Measurements from ENCODE around the gene FCN3.

Gene FCN3

GRCh38 chr1:27380224-27380623 is 5.6 kb upstream of the FCN3 start:
- DNase-seq (ENCODE audit: low spot score) = no peak

GRCh38 chr1:27379564-27380122 is 5.0 kb upstream of the FCN3 start:
- DNase-seq (ENCODE audit: low spot score) = no peak

- DNase-seq (ENCODE audit: low spot score) = no peak
These were observed 3.3 kb upstream of the FCN3 start for GRCh38 chr1:27377760-27378495.

- no peak for DNase-seq (ENCODE audit: low spot score)
These were observed 1.6 kb downstream of the FCN3 start for GRCh38 chr1:27372808-27373690.

- DNase-seq (ENCODE audit: low spot score) = no peak
These were observed 2.4 kb downstream of the FCN3 start for GRCh38 chr1:27372022-27372807.

- no peak for DNase-seq (ENCODE audit: low spot score)
These were observed 5.6 kb downstream of the FCN3 start for GRCh38 chr1:27368869-27369582.

- no peak for DNase-seq (ENCODE audit: low spot score)
These were observed 7.4 kb downstream of the FCN3 start for GRCh38 chr1:27367160-27367650.

- DNase-seq (ENCODE audit: low spot score) = peak; percentile 72
These were observed 8.0 kb downstream of the FCN3 start, which contains the start of gene MAP3K6 for GRCh38 chr1:27366411-27367159. Gene MAP3K6, minus strand, starts transcription at chr1:27366961. Its CDS starts 364 bp downstream, at chr1:27366597.

GRCh38 chr1:27366113-27366410 is 8.6 kb downstream of the FCN3 start:
- DNase-seq (ENCODE audit: low spot score) = peak; percentile 51

- DNase-seq (ENCODE audit: low spot score) = peak; percentile 87
These were observed 9.1 kb downstream of the FCN3 start for GRCh38 chr1:27365372-27366112.

- no peak for DNase-seq (ENCODE audit: low spot score)
These were observed 9.8 kb downstream of the FCN3 start for GRCh38 chr1:27364696-27365371.

- no peak for DNase-seq (ENCODE audit: low spot score)
These were observed 10.6 kb downstream of the FCN3 start for GRCh38 chr1:27363766-27364695.

GRCh38 chr1:27361553-27361952 is 13.1 kb downstream of the FCN3 start:
- DNase-seq (ENCODE audit: low spot score) = no peak

GRCh38 chr1:27361044-27361402 is 13.6 kb downstream of the FCN3 start:
- DNase-seq (ENCODE audit: low spot score) = no peak

- no peak for DNase-seq (ENCODE audit: low spot score)
These were observed 14.2 kb downstream of the FCN3 start for GRCh38 chr1:27360159-27361043.

- DNase-seq (ENCODE audit: low spot score) = no peak
These were observed 14.8 kb downstream of the FCN3 start for GRCh38 chr1:27359822-27360158.

- DNase-seq (ENCODE audit: low spot score) = no peak
These were observed 15.7 kb downstream of the FCN3 start for GRCh38 chr1:27358928-27359313.

All from COLO829 (cell line).